ENCODE results near the gene PCDHA13. TPM values are rescaled to one million over a fixed set of nuclear protein-coding genes. Genes with fewer than 3 reads are reported as not detected.
"Not testable (repeated sequence)": the region's sequence is repeated elsewhere in the genome, so short reads cannot be mapped to it uniquely, and the experiment has no call there.

Gene PCDHA13
- total RNA-seq, 3 donors from 2014 or later = not detected

DNA sequence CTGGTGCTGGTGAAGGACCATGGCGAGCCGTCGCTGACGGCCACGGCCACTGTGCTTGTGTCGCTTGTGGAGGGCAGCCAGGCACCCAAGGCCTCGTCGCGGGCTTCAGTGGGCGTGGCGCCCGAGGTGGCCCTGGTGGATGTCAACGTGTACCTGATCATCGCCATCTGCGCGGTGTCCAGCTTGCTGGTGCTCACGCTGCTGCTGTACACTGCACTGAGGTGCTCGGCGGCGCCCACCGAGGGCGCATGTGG is 24.0 kb upstream of the PCDHA13 start:
- no peaks in the 10 kb centered on the region for H3K4me1 Mint-ChIP-seq (ENCODE audit: low read depth)
- H3K27me3 Mint-ChIP-seq (ENCODE audit: low read depth) = peaks cover 2% of the 10 kb centered on the region
- ATAC-seq = no peak
- no peaks in the 10 kb centered on the region for H3K36me3 Mint-ChIP-seq (ENCODE audit: insufficient read depth)
- no peak for DNase-seq
- H3K4me3 Mint-ChIP-seq = no peak overlapping the region
- H3K9me3 Mint-ChIP-seq = peaks cover 7% of the 10 kb centered on the region

GRCh38 chr5:140862441-140863295 is 19.3 kb upstream of the PCDHA13 start:
- DNase-seq (no peak), ATAC-seq (no peak)
- H3K9me3 Mint-ChIP-seq = peaks cover 3% of the 10 kb centered on the region
- peaks cover 5% of the 10 kb centered on the region for H3K27me3 Mint-ChIP-seq (ENCODE audit: low read depth)
- no peak overlapping the region for H3K4me3 Mint-ChIP-seq
- H3K4me1 Mint-ChIP-seq (ENCODE audit: low read depth) = no peaks in the 10 kb centered on the region
- H3K36me3 Mint-ChIP-seq (ENCODE audit: insufficient read depth) = no peaks in the 10 kb centered on the region

DNA sequence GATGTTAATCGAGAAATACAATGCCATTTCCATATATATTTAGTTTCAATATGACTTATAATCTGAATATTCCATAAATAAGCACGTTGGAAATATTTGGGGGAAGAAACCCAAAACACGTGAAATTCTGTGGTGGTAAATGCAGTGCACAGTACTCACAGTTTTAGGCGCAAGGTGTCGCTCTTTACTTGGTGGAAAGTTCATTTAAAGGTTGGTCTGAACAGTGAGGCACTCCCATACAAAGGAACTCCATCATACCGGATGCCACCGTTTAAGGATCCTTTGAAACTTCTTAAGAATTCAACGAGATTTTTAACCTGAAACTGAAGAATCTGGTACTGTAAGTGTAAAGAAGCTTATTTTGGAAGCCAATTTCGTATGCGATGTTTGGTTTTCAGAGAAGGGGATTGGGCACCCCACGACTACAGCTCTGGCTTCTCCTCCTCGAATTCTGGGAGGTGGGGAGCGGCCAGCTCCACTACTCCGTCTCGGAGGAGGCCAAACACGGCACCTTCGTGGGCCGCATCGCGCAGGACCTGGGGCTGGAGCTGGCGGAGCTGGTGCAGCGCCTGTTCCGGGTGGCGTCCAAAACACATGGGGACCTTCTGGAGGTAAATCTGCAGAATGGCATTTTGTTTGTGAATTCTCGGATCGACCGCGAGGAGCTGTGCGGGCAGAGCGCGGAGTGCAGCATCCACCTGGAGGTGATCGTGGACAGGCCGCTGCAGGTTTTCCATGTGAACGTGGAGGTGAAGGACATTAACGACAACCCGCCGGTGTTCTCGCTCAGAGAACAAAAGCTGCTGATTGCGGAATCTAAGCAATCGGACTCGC is 13.0 kb upstream of the PCDHA13 start, which contains the start of gene PCDHA11:
TSS of gene PCDHA11 (plus strand) at position 237 of the 834 bp plus-strand sequence. CDS start at position 384, 147 bp downstream.
- peaks cover 2% of the 10 kb centered on the region for H3K36me3 Mint-ChIP-seq (ENCODE audit: insufficient read depth)

DNA sequence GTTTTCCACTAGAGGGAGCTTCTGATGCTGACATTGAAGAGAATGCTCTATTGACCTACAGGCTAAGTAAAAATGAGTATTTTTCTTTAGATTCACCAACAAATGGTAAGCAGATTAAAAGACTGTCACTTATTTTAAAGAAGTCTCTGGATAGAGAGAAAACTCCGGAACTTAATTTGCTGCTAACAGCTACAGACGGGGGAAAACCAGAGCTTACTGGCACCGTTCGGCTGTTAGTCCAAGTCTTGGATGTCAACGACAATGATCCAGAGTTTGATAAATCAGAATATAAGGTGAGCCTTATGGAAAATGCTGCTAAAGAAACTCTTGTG is 12.4 kb upstream of the PCDHA13 start:
- ATAC-seq (no peak), DNase-seq (no peak)
- Mint-ChIP-seq H3K4me3 (no peak overlapping the region), H3K4me1 (ENCODE audit: low read depth) (no peaks in the 10 kb centered on the region), H3K27me3 (ENCODE audit: low read depth) (peaks cover 21% of the 10 kb centered on the region), H3K36me3 (ENCODE audit: insufficient read depth) (peaks cover 2% of the 10 kb centered on the region), H3K9me3 (peaks cover 6% of the 10 kb centered on the region)

More for the DNA sequence above, 13.0 kb upstream of the PCDHA13 start, which contains the start of gene PCDHA11:
- H3K4me1 Mint-ChIP-seq (ENCODE audit: low read depth) = no peaks in the 10 kb centered on the region
- DNase-seq = no peak
- no peak for ATAC-seq
- H3K9me3 Mint-ChIP-seq = peaks cover 6% of the 10 kb centered on the region
- H3K27me3 Mint-ChIP-seq (ENCODE audit: low read depth) = peaks cover 18% of the 10 kb centered on the region
- no peak within 1 kb of the TSS for H3K4me3 Mint-ChIP-seq

- peaks cover 26% of the 10 kb centered on the region for H3K27me3 Mint-ChIP-seq (ENCODE audit: low read depth)
- no peak overlapping the region for H3K4me3 Mint-ChIP-seq
- H3K4me1 Mint-ChIP-seq (ENCODE audit: low read depth) = no peaks in the 10 kb centered on the region
- DNase-seq (no peak), ATAC-seq (no peak)
- H3K36me3 Mint-ChIP-seq (ENCODE audit: insufficient read depth) = peaks cover 2% of the 10 kb centered on the region
- H3K9me3 Mint-ChIP-seq = peaks cover 6% of the 10 kb centered on the region
Observed at GRCh38 chr5:140870221-140871201, 11.4 kb upstream of the PCDHA13 start.

DNA sequence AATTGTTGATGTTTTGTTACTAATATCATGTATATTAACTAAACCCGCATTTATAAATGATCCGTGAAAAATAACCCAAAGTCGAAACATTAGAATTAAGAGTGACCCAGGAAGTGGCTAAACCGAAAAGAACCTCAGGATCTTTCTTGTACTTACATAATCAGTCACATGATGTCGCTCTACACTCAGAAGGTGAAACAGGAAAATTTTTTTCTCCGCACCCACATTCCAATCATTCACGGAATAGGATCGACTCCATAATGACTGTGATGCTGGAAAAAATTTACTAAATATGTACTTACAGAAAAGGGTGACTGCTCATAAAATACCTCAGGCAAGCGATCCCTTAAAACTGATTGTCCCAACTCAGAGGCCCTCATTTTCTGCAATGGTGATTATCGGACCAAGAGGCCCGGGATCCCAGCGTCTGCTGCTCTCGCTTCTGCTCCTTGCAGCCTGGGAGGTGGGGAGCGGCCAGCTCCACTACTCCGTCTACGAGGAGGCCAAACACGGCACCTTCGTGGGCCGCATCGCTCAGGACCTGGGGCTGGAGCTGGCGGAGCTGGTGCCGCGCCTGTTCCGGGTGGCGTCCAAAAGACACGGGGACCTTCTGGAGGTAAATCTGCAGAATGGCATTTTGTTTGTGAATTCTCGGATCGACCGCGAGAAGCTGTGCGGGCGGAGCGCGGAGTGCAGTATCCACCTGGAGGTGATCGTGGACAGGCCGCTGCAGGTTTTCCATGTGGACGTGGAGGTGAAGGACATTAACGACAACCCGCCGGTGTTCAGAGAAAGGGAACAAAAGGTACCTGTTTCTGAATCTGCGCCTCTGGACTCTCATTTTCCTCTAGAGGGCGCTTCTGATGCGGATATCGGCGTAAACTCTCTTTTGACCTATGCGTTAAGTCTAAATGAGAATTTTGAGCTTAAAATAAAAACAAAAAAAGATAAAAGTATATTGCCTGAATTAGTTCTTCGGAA is 6.5 kb upstream of the PCDHA13 start, which contains the start of gene PCDHA12:
TSS of gene PCDHA12 (plus strand) at position 224 of the 981 bp plus-strand sequence. CDS start at position 389, 165 bp downstream.
- no peak for ATAC-seq
- H3K27me3 Mint-ChIP-seq (ENCODE audit: low read depth) = peaks cover 42% of the 10 kb centered on the region
- no peaks in the 10 kb centered on the region for H3K4me1 Mint-ChIP-seq (ENCODE audit: low read depth)
- peaks cover 14% of the 10 kb centered on the region for H3K9me3 Mint-ChIP-seq
- H3K36me3 Mint-ChIP-seq (ENCODE audit: insufficient read depth) = no peaks in the 10 kb centered on the region
- no peak for DNase-seq
- no peak within 1 kb of the TSS for H3K4me3 Mint-ChIP-seq

- peaks cover 25% of the 10 kb centered on the region for H3K9me3 Mint-ChIP-seq
- not testable (repeated sequence) for H3K4me3 Mint-ChIP-seq; ATAC-seq; DNase-seq; H3K4me1 Mint-ChIP-seq (ENCODE audit: low read depth); H3K36me3 Mint-ChIP-seq (ENCODE audit: insufficient read depth)
- H3K27me3 Mint-ChIP-seq (ENCODE audit: low read depth) = peaks cover 48% of the 10 kb centered on the region
Observed at GRCh38 chr5:140876541-140877261, 5.2 kb upstream of the PCDHA13 start.

DNA sequence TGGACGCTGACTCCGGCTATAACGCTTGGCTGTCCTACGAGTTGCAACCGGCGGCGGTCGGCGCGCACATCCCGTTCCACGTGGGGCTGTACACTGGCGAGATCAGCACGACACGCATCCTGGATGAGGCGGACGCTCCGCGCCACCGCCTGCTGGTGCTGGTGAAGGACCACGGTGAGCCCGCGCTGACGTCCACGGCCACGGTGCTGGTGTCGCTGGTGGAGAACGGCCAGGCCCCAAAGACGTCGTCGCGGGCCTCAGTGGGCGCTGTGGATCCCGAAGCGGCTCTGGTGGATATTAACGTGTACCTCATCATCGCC is 4.7 kb upstream of the PCDHA13 start:
- Mint-ChIP-seq H3K27me3 (ENCODE audit: low read depth) (peaks cover 48% of the 10 kb centered on the region), H3K4me1 (ENCODE audit: low read depth) (no peaks in the 10 kb centered on the region), H3K4me3 (no peak overlapping the region), H3K36me3 (ENCODE audit: insufficient read depth) (no peaks in the 10 kb centered on the region), H3K9me3 (peaks cover 27% of the 10 kb centered on the region)
- ATAC-seq (no peak), DNase-seq (no peak)

DNA sequence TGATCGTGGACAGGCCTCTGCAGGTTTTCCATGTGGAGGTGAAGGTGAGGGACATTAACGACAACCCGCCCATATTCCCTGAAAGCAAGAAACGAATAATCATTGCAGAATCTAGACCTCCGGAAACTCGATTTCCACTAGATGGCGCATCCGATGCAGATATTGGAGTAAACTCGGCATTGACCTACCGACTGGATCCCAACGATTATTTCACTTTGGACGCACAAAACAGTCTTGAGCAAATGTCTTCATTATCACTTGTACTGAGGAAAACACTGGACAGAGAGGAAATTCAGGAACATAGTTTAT is 621 bp downstream of the PCDHA13 start:
- Mint-ChIP-seq H3K36me3 (ENCODE audit: insufficient read depth) (no peaks in the 10 kb centered on the region), H3K4me1 (ENCODE audit: low read depth) (no peaks in the 10 kb centered on the region), H3K4me3 (no peak overlapping the region), H3K9me3 (peaks cover 41% of the 10 kb centered on the region), H3K27me3 (ENCODE audit: low read depth) (peaks cover 34% of the 10 kb centered on the region)
- ATAC-seq (no peak), DNase-seq (no peak)

DNA sequence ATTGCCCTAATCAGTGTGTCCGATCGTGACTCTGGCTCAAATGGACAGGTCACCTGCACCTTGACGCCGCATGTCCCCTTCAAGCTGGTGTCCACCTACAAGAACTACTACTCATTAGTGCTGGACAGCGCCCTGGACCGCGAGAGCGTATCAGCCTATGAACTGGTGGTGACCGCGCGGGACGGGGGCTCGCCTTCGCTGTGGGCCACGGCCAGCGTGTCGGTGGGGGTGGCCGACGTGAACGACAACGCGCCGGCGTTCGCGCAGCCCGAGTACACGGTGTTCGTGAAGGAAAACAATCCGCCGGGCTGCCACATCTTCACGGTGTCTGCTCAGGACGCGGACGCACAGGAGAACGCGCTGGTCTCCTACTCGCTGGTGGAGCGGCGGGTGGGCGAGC is 1.4 kb downstream of the PCDHA13 start:
- Mint-ChIP-seq H3K9me3 (peaks cover 42% of the 10 kb centered on the region), H3K4me1 (ENCODE audit: low read depth) (no peaks in the 10 kb centered on the region), H3K4me3 (no peak overlapping the region), H3K36me3 (ENCODE audit: insufficient read depth) (no peaks in the 10 kb centered on the region), H3K27me3 (ENCODE audit: low read depth) (peaks cover 32% of the 10 kb centered on the region)
- DNase-seq = no peak
- no peak for ATAC-seq

GRCh38 chr5:140883927-140884697 is 2.2 kb downstream of the PCDHA13 start:
- Mint-ChIP-seq H3K4me3 (no peak overlapping the region), H3K9me3 (peaks cover 38% of the 10 kb centered on the region), H3K36me3 (ENCODE audit: insufficient read depth) (no peaks in the 10 kb centered on the region), H3K27me3 (ENCODE audit: low read depth) (peaks cover 29% of the 10 kb centered on the region), H3K4me1 (ENCODE audit: low read depth) (no peaks in the 10 kb centered on the region)
- ATAC-seq (no peak), DNase-seq (no peak)

GRCh38 chr5:140916325-140916724 is 34.4 kb downstream of the PCDHA13 start:
- Mint-ChIP-seq H3K27me3 (ENCODE audit: low read depth) (peaks cover 3% of the 10 kb centered on the region), H3K36me3 (ENCODE audit: insufficient read depth) (no peaks in the 10 kb centered on the region), H3K9me3 (peaks cover 6% of the 10 kb centered on the region), H3K4me1 (ENCODE audit: low read depth) (no peaks in the 10 kb centered on the region), H3K4me3 (no peak overlapping the region)
- DNase-seq (no peak), ATAC-seq (no peak)

All from activated T-cell treated with anti-CD3 and anti-CD28 coated beads, Interleukin-2, amount 50 U/mL, for 4 hours (primary cell).